Measurements from ENCODE around the gene CSGALNACT2. TPM values are rescaled to one million over a fixed set of nuclear protein-coding genes. Genes with fewer than 3 reads are reported as not detected.

The CSGALNACT2 gene
- total RNA-seq, 1 experiment from 2014 or later, result 3.6 TPM

DNA sequence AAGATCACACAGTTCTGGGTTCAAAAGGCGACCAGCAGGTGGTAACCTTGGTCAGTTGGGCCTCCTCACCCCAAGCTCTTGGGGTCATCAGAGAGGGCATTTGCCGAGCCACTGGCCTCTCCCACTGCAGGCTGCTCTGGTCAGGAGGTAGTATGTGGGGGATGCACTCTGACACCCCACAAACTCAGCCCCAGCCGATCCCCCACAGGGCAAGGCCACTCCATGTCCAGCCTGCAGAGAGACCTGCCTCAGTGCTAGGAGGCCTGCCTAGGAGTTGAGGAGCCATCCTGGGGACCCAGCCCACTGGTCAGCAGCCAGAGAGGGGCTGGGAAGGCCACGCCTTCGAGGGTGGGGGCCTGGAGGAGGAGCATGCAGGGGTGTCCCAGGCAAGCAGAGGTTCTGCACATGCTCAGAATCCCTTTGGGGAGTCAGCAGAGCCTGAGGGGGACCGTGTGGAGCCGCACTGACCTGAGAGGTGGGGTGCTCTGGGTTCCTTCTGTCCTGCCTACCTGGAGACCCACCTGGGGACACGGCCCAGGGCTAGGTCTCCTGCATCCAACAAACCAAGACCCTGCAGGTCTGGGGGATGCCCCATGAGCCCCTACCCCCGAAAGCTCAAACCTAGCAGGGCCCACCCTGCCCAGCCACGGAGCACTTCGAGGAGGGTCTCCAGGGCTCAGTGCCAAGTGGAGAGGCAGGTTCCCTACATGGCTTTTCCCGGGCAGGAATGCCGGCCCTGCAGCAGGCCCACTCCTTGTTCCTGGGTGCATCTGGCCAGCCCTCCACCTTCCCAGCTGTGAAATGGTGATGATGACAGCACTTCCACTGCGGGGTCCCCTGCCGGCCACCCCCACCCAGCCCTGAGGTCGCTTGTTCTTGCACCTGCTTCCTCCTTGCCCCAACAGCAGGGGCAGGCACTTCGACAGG is 70.2 kb downstream of the CSGALNACT2 start:
- Histone ChIP-seq H3K27ac (ENCODE audit: low read length) (no peak overlapping the region), H3K4me3 (ENCODE audit: low read length) (no peak overlapping the region), H3K9me2 (replicated peaks; ENCODE audit: low read length) (no peaks in the 10 kb centered on the region), H3K36me3 (ENCODE audit: low read depth, low read length) (no peaks in the 10 kb centered on the region), H3K4me1 (ENCODE audit: insufficient read depth, low read length) (no peaks in the 10 kb centered on the region), H3K27me3 (ENCODE audit: low read length) (no peaks in the 10 kb centered on the region), H3K79me2 (ENCODE audit: low read length) (no peaks in the 10 kb centered on the region), H4K20me1 (ENCODE audit: low read length) (no peaks in the 10 kb centered on the region), H3K9ac (ENCODE audit: low read length) (no peak overlapping the region), H2AFZ (ENCODE audit: low read length) (no peak overlapping the region), H3F3A (ENCODE audit: low read length, unreplicated experiment) (no peaks in the 10 kb centered on the region), H3K9me3 (ENCODE audit: low read length) (no peaks in the 10 kb centered on the region), H3K4me2 (ENCODE audit: low read length) (no peak overlapping the region)
- DNase-seq (no peak), ATAC-seq (no peak)
- CTCF ChIA-PET, result no interaction called here
- intact Hi-C loops (cut with micrococcal nuclease), result loop anchor here (5.0 kb wide), 1 partner anchor 341 kb away; no protein-coding TSS in a partner anchor
- POLR2A ChIA-PET (ENCODE audit: unreplicated experiment), result no interaction called here
- no TSS peak for BruUV-seq (replicated peaks)
- TF ChIP-seq EZH2phosphoT487 (IDR thresholded peaks at IDR 0.05; ENCODE audit: borderline replicate concordance, low read length) (no peak), EZH2 (IDR thresholded peaks at IDR 0.05; ENCODE audit: low read length, unreplicated experiment) (no peak)
- TF ChIP-seq, protein P1, sequence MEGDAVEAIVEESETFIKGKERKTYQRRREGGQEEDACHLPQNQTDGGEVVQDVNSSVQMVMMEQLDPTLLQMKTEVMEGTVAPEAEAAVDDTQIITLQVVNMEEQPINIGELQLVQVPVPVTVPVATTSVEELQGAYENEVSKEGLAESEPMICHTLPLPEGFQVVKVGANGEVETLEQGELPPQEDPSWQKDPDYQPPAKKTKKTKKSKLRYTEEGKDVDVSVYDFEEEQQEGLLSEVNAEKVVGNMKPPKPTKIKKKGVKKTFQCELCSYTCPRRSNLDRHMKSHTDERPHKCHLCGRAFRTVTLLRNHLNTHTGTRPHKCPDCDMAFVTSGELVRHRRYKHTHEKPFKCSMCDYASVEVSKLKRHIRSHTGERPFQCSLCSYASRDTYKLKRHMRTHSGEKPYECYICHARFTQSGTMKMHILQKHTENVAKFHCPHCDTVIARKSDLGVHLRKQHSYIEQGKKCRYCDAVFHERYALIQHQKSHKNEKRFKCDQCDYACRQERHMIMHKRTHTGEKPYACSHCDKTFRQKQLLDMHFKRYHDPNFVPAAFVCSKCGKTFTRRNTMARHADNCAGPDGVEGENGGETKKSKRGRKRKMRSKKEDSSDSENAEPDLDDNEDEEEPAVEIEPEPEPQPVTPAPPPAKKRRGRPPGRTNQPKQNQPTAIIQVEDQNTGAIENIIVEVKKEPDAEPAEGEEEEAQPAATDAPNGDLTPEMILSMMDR (conservative IDR thresholded peaks at IDR 0.05; ENCODE audit: low read depth, low read length), result no peak

GRCh38 chr10:43209074-43209455 is 70.8 kb downstream of the CSGALNACT2 start:
- intact Hi-C loops (cut with micrococcal nuclease), result loop anchor here (5.0 kb wide), 1 partner anchor 342 kb away; no protein-coding TSS in a partner anchor
- no peaks in the 10 kb centered on the region for H3K9me3 ChIP-seq (ENCODE audit: low read length)
- no peaks in the 10 kb centered on the region for H3K79me2 ChIP-seq (ENCODE audit: low read length)
- no peaks in the 10 kb centered on the region for H3F3A ChIP-seq (ENCODE audit: low read length, unreplicated experiment)
- no peaks in the 10 kb centered on the region for H3K4me1 ChIP-seq (ENCODE audit: insufficient read depth, low read length)
- H3K27me3 ChIP-seq (ENCODE audit: low read length), result no peaks in the 10 kb centered on the region
- no peak overlapping the region for H3K27ac ChIP-seq (ENCODE audit: low read length)
- no peaks in the 10 kb centered on the region for H4K20me1 ChIP-seq (ENCODE audit: low read length)
- H3K4me3 ChIP-seq (ENCODE audit: low read length), result no peak overlapping the region
- no peak for TF ChIP-seq EZH2phosphoT487 (IDR thresholded peaks at IDR 0.05; ENCODE audit: borderline replicate concordance, low read length)
- TF ChIP-seq EZH2 (IDR thresholded peaks at IDR 0.05; ENCODE audit: low read length, unreplicated experiment), result no peak
- TF ChIP-seq, protein P1 (conservative IDR thresholded peaks at IDR 0.05; ENCODE audit: low read depth, low read length), result no peak
- ChIA-PET CTCF (no interaction called here), POLR2A (ENCODE audit: unreplicated experiment) (no interaction called here)
- ATAC-seq (no peak), DNase-seq (no peak)
- no peaks in the 10 kb centered on the region for H3K36me3 ChIP-seq (ENCODE audit: low read depth, low read length)
- H3K9ac ChIP-seq (ENCODE audit: low read length), result no peak overlapping the region
- BruUV-seq (replicated peaks), result no TSS peak
- H3K9me2 ChIP-seq (replicated peaks; ENCODE audit: low read length), result no peaks in the 10 kb centered on the region
- H3K4me2 ChIP-seq (ENCODE audit: low read length), result no peak overlapping the region
- no peak overlapping the region for H2AFZ ChIP-seq (ENCODE audit: low read length)

- ChIA-PET CTCF (no interaction called here), POLR2A (ENCODE audit: unreplicated experiment) (no interaction called here)
- H3K4me1 ChIP-seq (ENCODE audit: insufficient read depth, low read length), result no peaks in the 10 kb centered on the region
- ATAC-seq (no peak), DNase-seq (no peak)
- H3K36me3 ChIP-seq (ENCODE audit: low read depth, low read length), result no peaks in the 10 kb centered on the region
- H3K4me2 ChIP-seq (ENCODE audit: low read length), result no peak overlapping the region
- H2AFZ ChIP-seq (ENCODE audit: low read length), result no peak overlapping the region
- H3K9ac ChIP-seq (ENCODE audit: low read length), result no peak overlapping the region
- H3K27me3 ChIP-seq (ENCODE audit: low read length), result no peaks in the 10 kb centered on the region
- no peaks in the 10 kb centered on the region for H3K9me2 ChIP-seq (replicated peaks; ENCODE audit: low read length)
- H3F3A ChIP-seq (ENCODE audit: low read length, unreplicated experiment), result no peaks in the 10 kb centered on the region
- H3K9me3 ChIP-seq (ENCODE audit: low read length), result no peaks in the 10 kb centered on the region
- no peak for TF ChIP-seq EZH2phosphoT487 (IDR thresholded peaks at IDR 0.05; ENCODE audit: borderline replicate concordance, low read length)
- no peak for TF ChIP-seq EZH2 (IDR thresholded peaks at IDR 0.05; ENCODE audit: low read length, unreplicated experiment)
- TF ChIP-seq, protein P1 (conservative IDR thresholded peaks at IDR 0.05; ENCODE audit: low read depth, low read length), result no peak
- H4K20me1 ChIP-seq (ENCODE audit: low read length), result no peaks in the 10 kb centered on the region
- no peak overlapping the region for H3K4me3 ChIP-seq (ENCODE audit: low read length)
- no TSS peak for BruUV-seq (replicated peaks)
- intact Hi-C loops (cut with micrococcal nuclease), result loop anchor here (5.0 kb wide), 1 partner anchor 342 kb away; no protein-coding TSS in a partner anchor
- no peaks in the 10 kb centered on the region for H3K79me2 ChIP-seq (ENCODE audit: low read length)
- no peak overlapping the region for H3K27ac ChIP-seq (ENCODE audit: low read length)
Measured at GRCh38 chr10:43209651-43210141, 71.5 kb downstream of the CSGALNACT2 start.
